CD4-positive, alpha-beta T cell treated with Interleukin-4 for 1 hour (primary cell): Measurements from ENCODE around the gene B4GALNT4.
"Not testable (repeated sequence)": the region's sequence is repeated elsewhere in the genome, so short reads cannot be mapped to it uniquely, and the experiment has no call there.

Source experiments
- DNase-seq, 2 donors: peaks; one replicate each; pipeline ENCODE4 v3.0.0-alpha.2; 2020 to 2022

B4GALNT4 gene

DNA sequence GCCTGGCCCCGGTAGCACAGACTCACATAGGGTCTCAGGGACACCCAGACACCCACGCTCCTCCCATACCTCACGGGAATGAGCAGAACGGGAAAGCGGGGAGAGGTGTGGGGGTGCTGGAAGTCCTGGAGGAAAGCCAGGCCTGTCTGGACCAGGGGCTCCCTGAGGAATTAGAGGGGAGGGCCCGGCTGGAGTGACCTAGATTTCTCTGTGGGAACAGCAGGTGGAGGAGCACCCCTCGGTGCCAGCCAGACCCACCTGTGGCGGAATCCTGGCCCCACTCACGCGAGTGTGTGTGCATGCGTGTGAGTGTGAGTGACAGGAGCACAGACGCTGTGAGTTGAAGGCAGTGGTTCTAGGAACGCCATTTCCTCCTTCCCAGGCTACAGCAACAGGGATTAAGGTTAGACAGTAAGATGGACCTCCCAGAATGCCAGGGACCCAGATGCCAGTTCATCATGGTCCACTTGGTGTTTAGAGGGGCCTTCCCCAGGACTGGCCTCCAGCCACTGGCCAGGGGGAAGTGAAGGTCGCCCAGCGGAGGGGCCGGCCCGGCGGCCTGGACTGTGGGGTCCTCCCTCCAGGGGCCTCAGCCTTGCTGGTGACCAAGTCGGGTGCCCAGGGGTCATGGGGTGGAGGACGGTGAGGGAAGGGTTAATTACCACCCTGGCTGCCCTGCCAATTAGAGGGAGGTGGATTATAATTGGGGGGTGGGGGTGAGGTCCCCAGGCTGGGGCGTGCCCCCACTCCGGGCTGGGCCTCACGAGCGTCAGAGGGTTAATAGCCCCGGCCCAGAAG lies 25.8 kb downstream of the B4GALNT4 start:
- no peak for DNase-seq

DNA sequence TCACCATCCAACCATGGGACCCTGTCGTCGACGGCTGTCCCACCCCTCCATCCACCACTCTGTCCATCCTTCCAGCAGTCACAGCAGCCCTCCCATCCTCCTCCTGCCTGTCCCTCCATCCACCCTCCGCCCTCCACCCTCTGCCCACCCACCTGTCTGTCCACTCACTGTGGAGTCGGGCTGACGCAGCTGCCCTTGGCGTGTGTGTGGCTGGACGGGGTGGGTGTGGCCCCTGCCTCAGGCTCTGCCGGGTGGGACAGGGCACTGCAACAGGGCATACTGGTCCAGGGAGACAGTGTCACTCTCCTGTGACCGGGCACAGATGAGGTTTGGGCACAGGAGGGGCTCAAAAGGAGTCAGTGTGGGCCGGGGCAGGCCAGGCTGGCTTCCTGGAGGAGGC lies 26.6 kb downstream of the B4GALNT4 start:
- DNase-seq = no peak

DNA sequence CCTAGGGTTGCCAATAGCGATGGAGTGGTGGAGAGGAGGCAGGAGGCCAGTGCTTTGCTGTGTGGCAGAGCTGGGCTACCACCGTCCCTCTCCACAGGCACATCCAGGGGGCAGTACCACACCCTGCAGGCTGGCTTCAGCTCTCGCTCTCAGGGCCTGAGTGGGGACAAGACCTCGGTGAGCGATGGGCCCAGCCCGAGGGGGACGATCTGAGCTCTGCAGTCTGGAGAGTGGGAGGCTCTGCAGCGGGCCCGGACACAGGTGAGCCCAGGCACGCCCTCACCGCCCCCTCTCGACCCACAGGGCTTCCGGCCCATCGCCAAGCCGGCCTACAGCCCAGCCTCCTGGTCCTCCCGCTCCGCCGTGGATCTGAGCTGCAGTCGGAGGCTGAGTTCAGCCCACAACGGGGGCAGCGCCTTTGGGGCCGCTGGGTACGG lies 27.2 kb downstream of the B4GALNT4 start:
- DNase-seq = peak in 1 of 2 donors; percentile 26

DNA sequence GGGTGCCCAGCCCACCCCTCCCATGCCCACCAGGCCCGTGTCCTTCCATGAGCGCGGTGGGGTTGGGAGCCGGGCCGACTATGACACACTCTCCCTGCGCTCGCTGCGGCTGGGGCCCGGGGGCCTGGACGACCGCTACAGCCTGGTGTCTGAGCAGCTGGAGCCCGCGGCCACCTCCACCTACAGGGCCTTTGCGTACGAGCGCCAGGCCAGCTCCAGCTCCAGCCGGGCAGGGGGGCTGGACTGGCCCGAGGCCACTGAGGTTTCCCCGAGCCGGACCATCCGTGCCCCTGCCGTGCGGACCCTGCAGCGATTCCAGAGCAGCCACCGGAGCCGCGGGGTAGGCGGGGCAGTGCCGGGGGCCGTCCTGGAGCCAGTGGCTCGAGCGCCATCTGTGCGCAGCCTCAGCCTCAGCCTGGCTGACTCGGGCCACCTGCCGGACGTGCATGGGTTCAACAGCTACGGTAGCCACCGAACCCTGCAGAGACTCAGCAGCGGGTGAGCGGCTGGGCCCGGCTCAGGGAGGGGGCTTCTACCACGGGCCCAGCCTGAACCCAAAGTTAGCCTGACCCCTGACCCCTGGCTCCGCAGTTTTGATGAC lies 27.7 kb downstream of the B4GALNT4 start:
- peak; percentile 63 to 72 for DNase-seq

DNA sequence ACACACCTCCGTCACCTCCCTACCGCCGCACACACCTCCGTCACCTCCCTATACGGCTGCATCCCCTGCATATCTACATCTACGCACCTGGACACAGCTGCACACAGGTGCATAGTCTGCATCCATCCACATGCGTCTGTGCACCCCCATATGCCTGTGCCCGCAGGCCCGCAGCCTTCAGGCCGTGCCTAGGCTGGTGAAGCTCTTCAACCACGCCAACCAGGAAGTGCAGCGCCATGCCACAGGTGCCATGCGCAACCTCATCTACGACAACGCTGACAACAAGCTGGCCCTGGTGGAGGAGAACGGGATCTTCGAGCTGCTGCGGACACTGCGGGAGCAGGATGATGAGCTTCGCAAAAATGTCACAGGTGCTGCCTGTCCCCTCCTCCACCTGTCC lies 29.5 kb downstream of the B4GALNT4 start:
- DNase-seq = no peak

DNA sequence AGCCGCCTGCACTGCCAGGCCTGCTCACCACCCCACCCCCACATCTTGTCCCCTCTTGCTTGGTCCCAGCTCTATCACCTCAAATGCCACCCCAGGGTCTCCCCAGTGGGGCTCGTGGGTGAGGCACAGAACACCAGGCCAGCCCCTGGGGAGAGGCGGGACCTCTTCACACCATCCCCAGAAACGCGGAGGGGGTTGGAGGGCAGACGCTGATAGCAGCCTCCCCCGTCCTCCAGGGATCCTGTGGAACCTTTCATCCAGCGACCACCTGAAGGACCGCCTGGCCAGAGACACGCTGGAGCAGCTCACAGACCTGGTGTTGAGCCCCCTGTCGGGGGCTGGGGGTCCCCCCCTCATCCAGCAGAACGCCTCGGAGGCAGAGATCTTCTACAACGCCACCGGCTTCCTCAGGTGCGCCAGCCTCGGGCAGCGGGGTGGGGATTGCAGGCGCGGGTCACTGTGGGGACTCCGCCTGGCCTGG lies 30.5 kb downstream of the B4GALNT4 start:
- no peak for DNase-seq

DNA sequence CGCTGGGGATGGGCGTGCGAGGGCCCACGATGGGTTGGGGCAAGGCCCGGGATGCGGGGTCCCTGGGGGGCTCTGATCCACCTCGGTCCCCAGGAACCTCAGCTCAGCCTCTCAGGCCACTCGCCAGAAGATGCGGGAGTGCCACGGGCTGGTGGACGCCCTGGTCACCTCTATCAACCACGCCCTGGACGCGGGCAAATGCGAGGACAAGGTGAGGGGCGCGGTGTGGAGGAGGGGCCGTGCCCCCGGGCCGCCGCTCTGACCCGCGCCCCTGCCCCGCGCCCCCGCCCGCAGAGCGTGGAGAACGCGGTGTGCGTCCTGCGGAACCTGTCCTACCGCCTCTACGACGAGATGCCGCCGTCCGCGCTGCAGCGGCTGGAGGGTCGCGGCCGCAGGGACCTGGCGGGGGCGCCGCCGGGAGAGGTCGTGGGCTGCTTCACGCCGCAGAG lies 31.0 kb downstream of the B4GALNT4 start:
- no peak for DNase-seq

DNA sequence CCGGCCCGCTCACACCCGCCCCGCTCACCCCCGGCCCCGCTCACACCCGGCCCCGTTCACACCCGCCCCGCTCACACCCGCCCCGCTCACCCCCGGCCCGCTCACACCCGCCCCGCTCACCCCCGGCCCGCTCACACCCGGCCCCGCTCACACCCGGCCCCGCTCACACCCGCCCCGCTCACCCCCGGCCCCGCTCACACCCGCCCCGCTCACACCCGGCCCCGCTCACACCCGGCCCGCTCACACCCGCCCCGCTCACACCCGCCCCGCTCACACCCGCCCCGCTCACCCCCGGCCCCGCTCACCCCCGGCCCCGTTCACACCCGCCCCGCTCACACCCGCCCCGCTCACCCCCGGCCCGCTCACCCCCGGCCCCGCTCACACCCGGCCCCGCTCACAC lies 31.9 kb downstream of the B4GALNT4 start:
- DNase-seq = not testable (repeated sequence)

DNA sequence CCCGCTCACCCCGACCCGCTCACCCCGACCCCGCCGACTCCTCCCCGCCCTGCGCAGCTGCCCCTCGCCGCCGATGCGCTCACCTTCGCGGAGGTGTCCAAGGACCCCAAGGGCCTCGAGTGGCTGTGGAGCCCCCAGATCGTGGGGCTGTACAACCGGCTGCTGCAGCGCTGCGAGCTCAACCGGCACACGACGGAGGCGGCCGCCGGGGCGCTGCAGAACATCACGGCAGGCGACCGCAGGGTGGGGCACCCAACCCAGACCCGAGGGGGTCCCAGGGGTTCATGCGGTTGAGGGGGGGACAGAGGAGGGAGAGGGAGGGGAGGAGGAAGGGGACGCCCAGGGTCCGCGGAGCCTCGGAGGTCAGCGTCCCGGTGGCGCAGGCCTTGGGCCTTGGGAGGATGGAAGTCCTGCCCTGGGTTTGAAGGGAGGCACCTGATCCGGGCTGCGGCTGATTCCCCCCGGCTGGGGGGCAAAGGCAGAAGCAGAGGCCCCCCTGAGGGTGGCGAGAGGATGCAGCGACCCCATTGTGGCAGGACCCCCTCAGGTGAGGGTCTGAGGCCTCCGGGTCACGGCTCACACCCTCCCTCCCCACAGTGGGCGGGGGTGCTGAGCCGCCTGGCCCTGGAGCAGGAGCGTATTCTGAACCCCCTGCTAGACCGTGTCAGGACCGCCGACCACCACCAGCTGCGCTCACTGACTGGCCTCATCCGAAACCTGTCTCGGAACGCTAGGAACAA lies 33.9 kb downstream of the B4GALNT4 start:
- DNase-seq = no peak

DNA sequence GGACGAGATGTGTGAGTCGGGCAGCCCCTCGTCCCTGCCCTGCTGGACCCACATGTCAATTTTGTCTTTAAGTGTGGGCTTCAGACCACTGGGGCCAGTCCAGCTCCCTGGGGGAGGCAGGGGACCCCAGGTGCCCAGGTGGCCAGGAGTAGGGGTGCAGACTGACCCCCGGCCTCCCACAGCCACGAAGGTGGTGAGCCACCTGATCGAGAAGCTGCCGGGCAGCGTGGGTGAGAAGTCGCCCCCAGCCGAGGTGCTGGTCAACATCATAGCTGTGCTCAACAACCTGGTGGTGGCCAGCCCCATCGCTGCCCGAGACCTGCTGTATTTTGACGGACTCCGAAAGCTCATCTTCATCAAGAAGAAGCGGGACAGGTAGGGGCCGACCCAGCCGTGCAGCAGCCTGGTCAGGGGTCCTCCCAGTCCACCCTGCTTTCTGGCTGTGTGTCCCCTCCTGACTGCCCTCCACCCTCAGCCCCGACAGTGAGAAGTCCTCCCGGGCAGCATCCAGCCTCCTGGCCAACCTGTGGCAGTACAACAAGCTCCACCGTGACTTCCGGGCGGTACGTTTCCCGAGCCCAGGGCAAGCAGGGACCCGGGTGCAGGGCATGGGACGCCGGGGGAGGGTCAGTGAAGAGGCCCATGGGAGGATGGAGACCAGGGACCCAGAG lies 34.6 kb downstream of the B4GALNT4 start:
- no peak for DNase-seq

DNA sequence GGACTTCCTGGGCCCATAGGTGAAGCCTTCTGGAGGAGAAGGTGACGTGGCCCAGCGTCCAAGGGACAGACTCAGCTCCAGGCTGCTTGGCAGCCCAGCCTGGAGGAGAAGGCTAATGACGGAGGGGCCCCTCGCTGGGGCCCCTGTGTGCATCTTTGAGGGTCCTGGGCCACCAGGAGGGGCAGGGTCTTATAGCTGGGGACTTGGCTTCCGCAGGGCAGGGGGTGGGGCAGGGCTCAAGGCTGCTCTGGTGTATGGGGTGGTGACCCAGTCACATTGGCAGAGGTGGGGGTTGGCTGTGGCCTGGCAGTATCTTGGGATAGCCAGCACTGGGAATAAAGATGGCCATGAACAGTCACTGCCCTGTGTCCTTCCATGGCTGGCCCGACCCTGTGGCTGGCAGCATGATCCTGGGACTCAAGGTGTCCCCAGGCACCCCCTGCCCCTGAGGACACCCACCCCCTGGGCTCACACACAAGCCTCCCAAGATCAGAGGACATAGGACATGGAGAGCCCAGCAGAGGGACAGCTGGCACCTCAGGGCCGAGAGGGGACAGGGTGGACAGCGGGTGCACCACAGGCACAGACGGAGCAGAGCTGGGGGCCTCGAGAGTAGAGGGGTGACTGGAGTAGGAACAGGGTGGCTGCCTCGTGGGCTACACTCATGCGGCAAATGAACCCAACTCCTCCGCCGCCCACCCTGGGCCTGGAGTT lies 35.4 kb downstream of the B4GALNT4 start:
- DNase-seq = no peak

DNA sequence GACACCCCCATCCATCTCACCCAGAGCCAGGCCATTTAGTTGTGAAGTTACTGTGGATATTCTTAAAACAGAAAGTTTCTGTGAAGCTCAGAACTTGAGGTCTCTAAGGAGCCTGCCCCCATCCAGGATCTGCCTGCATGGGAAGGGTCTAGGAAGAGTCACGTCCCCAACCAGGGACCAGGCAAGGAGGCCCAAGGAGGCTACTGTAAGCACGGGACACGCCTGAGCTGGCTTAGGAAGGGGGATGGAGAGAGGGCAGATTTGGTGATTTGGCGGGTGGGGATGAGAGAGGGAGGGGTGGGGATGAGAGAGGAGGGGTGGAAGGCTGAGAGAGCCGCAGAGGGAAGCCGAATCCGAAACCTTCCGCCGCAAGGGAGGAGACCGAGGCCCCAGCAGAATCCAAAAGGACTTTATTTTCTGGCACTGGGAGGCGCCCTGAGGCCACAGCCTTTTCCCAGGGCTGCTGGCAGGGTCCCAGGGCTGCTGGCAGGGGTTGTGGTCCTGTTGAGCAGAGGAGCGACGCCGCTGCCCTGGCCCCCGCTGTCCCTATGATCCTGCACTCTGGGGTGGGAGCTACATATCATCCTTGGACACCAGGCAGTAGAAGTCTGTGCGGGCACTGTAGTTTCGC lies 36.1 kb downstream of the B4GALNT4 start:
- DNase-seq = no peak

DNA sequence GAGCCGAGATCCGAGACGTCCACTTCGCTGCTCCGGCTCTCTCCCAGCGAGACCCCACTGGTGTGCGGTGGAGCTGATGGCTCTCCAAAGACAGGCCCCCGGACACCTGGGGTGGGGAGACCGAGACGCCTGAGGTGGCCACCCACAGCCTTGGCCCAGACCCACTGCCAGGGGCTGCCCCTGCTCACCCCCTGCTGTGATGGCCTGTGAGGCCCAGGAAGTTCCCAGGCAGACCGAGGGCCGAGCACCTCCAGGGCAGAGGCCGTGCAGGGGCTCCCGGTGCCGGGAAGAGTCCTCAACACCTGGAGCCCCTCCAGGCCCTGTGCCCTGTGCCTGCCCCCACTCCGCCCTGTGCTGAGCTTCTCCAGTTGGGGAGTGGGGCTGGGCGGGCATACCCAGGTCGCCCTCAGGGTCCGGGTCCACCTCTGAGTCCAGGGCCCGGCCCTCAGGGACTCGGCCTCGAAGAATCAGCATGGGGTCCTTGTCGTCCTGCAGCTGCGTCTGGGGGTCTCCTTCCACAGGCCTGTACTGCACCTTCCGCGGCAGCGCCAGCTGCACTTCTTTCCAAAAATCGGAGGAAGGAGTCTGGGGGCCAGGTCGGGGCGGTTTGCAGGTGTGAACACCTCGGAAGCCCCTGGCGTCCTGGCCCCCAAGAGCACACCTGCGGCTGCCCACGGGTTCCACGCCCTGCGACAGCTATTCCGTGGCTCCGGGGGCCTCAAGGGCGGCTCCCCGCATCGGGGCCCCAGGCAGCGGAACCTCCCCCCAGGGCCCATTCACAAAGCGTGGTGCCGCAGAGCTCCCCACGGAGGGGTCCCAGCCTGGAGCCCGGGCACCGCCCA lies 36.9 kb downstream of the B4GALNT4 start:
- DNase-seq = no peak

DNA sequence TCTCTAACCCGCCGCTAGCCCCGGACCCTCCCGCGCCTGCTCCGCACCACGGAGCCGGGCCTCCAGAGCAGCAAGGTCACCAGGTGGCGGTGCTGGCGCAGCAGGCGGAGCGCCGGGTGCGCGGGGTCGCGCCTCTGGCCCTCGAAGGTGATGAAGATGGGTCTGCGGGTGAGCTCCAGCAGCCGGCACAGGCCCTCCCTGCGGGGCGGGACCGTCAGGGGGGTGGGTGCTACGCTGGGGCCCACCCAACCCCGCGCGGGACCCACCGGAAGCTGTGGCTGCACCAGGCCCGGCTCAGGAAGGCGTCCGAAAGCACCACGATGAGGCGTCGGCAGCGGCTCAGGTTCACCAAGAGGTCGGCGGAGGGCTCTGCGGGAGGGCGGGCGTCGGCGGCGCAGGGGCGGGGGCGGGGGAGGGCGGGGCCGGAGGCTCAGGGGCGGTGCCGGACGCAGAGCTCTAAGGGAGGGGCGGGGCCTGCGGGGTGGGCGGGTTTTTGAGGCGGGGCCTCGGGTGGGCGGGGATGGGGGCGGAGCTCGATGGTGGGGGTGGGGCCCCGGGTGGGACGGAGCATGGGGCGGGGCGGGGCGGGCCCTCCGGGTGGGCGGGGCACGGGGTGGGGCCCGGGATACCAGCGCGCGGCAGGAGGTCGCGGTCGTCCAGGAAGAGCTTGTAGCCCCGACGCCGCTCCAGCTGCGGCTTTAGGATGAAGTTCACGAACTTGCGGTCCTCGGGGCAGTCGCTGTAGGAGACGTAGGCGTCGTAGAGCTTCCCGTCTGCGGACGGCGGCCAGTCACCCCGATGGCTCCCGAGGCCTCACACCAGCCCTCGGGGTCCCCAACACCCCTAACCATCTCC lies 37.7 kb downstream of the B4GALNT4 start:
- DNase-seq = peak; percentile 96 to 97

DNA sequence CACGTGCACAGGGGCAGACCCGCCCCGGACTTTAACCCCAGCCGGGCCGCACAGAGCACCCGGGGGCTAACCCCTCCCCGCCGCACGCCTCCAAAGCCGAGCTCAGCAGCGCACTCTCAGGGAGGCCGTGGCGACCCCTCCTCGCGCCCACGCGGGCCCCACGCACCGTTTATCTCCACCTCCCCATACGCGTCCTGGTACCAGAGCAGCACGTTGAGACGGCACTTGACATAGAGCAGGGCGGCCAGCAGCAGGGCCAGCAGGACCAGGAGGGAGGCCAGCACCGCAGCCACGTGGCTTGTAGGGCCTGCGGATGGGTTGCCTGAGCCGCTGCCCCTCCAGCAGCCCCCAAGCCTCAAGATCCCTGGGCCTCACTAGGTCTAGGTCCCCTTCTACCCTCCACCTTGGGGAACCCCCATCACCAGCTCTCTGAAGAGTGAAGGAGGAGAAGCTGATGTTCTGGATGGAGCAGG lies 38.4 kb downstream of the B4GALNT4 start:
- DNase-seq = peak in 1 of 2 donors; percentile 39

DNA sequence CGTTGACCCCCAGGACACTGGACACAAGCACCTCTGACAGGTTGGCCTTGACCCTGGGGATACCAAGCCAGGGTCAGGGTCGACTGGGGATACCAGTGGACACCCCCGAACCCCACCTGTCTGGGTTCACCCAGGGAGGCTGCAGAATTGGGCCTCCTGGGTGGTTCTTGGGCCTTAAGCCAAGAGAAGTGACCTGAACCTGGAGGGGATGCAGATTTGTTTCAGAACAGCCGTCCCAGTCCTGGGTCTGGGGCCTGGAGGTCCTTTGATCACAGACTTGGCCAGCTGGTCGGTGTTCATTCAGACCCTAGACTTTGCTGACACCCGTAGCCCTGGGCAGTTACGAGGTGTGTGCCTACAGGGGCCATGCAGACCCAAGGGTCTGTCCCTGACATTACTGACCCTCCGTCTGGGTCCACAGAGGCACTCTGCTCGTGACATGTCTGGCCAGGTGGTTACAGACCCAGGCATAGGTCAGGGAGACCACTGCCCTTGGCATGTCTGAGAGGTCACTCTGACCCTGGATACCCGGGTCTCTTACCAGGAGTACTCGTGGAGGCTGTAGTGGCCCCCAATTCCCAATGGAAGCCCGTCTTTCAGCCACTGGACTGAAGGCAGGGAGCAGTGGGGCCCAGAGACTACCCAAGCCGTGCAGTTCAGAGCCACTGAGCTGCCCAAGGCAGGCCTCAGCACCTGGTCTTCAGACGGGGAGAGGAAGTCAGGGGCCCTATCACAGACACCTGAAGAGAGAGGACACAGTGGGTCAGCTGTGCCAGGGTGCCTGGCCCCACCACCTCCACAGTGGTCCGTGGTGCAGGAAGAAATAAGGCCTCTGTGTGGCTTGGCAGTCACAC lies 39.1 kb downstream of the B4GALNT4 start:
- DNase-seq = no peak

DNA sequence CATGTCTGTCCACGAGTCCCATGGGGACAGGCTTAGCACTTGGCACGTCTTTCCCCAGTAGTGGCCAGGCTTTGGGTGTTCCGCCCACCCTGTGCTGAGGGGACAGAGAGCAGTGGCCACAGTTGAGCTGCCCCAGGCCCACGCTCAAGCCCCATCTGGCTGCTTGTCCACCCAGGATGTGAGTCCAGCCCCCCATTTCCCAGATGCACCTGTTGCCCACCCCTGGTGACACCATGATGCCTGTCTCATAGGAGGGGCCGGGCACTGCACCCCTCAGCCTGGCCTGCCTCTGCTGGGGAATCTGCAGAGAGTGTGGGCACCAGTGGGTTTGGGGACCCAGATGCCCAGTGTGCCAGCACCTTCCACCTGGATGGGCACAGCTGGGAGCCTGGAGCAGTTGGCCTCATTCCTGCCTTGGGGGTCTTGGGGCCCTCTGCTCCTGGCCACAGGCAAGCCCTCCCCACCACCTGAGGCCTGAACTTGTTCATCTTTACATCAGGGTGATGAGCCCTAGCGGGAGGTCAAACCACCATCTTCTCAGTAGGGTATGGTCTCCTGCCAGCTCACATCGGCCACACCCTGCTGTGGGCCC lies 39.8 kb downstream of the B4GALNT4 start:
- DNase-seq = no peak
